HepG2 (cell line): ENCODE measurements around the gene WBP1. TPM values are rescaled to one million over a fixed set of nuclear protein-coding genes. Genes with fewer than 3 reads are reported as not detected.

Experiments
- CAMTA2 ChIP-seq: sonication (generic); formaldehyde crosslinking; IDR thresholded peaks from 2 replicates; pipeline ENCODE4 v1.4.0; 2020; ENCODE audit warnings: mild to moderate bottlenecking, missing genetic modification reagents, borderline replicate concordance
- CBFB ChIP-seq: sonication (generic); formaldehyde crosslinking; IDR thresholded peaks from 2 replicates; pipeline ENCODE4 v1.4.0; 2020; ENCODE audit warnings: missing genetic modification reagents
- CHD2 ChIP-seq: IDR thresholded peaks from 2 replicates; pipeline ENCODE4 v1.6.1; 2011; ENCODE audit warnings: low read depth, low read length, improper control_type of control experiment
- HNRNPLL ChIP-seq: fragments of 200-400 bp; formaldehyde crosslinking; IDR thresholded peaks from 2 replicates; pipeline ENCODE4 v1.6.1; 2017; ENCODE audit warnings: mild to moderate bottlenecking, low read depth, low read length; ENCODE audit not compliant: poor library complexity, severe bottlenecking
- HOXD1 ChIP-seq: sonication (generic); formaldehyde crosslinking; IDR thresholded peaks from 2 replicates; pipeline ENCODE4 v1.5.0; 2020; ENCODE audit warnings: missing genetic modification reagents
- ISX ChIP-seq: sonication (generic); formaldehyde crosslinking; conservative IDR thresholded peaks from 2 replicates; pipeline ENCODE4 v1.5.0; 2020; ENCODE audit warnings: missing genetic modification reagents
- KDM5A ChIP-seq: fragments of 200-600 bp; sonication (generic); IDR thresholded peaks from 2 replicates; pipeline ENCODE4 v1.7.0; 2018; ENCODE audit warnings: antibody characterized with exemption, mild to moderate bottlenecking, low read length, borderline replicate concordance
- MTA3 ChIP-seq: sonication (generic); formaldehyde crosslinking; IDR thresholded peaks from 2 replicates; pipeline ENCODE4 v1.4.0; 2020; ENCODE audit warnings: missing genetic modification reagents
- RFX1 ChIP-seq: fragments of 450-650 bp; IDR thresholded peaks from 2 replicates; pipeline ENCODE4 v1.6.1; 2017
- SRSF9 ChIP-seq: fragments of 200-400 bp; formaldehyde crosslinking; IDR thresholded peaks from 2 replicates; pipeline ENCODE4 v1.6.1; 2018; ENCODE audit warnings: borderline replicate concordance, mild to moderate bottlenecking, low read depth, low read length; ENCODE audit not compliant: insufficient read depth, poor library complexity, severe bottlenecking
- ZFP36L1 ChIP-seq: sonication (generic); formaldehyde crosslinking; IDR thresholded peaks from 2 replicates; pipeline ENCODE4 v1.8.0; 2022; ENCODE audit warnings: mild to moderate bottlenecking, missing genetic modification reagents, moderate library complexity
- ZNF225 ChIP-seq: sonication (generic); formaldehyde crosslinking; IDR thresholded peaks from 2 replicates; pipeline ENCODE4 v1.4.0; 2020; ENCODE audit warnings: mild to moderate bottlenecking, missing genetic modification reagents
- ZNF367 ChIP-seq: sonication (generic); formaldehyde crosslinking; IDR thresholded peaks from 2 replicates; pipeline ENCODE4 v1.4.0; 2020; ENCODE audit warnings: missing genetic modification reagents, borderline replicate concordance
- ZNF564 ChIP-seq: sonication (generic); formaldehyde crosslinking; IDR thresholded peaks from 2 replicates; pipeline ENCODE4 v1.8.1; 2023; ENCODE audit warnings: mild to moderate bottlenecking, missing genetic modification reagents
- polyA plus RNA-seq, 8 experiments: library from polyadenylated mRNA; depleted of rRNA in 3 of 8; stranded (reverse) in 7 of 8; unstranded in 1 of 8; fragments of >200 nt; fragmentation: Illumina TruSeq in 4 of 8; extraction: Trizol in 4 of 8; gene quantifications; 2 replicates each; pipeline versions ENCODE4 v1.2.1 to v1.2.3, GENCODE V29; 2011 to 2016; ENCODE audit warnings: low read depth in 4 of 8, missing spikeins in 1 of 8, mixed read lengths in 1 of 8; ENCODE audit not compliant: insufficient read depth in 1 of 8
- total RNA-seq, 5 experiments: library from RNA; depleted of rRNA; stranded (reverse); fragments of >200 nt; fragmentation: Illumina TruSeq; extraction: Trizol; gene quantifications; 2 replicates each; pipeline ENCODE4 v1.2.3, GENCODE V29; 2016; ENCODE audit warnings: low read depth in 1 of 5
- TF ChIP-seq, protein P1 (sequence below): sonication (generic); formaldehyde crosslinking; conservative IDR thresholded peaks from 2 replicates; pipeline ENCODE4 v1.4.0; 2020; ENCODE audit warnings: missing genetic modification reagents
- TF ChIP-seq, protein P2 (sequence below): IDR thresholded peaks from 2 replicates; pipeline ENCODE4 v1.6.1; 2016; ENCODE audit warnings: missing compliant biosample characterization, missing genetic modification reagents, borderline replicate concordance
- TF ChIP-seq, protein P3 (sequence below): sonication (generic); formaldehyde crosslinking; IDR thresholded peaks from 2 replicates; pipeline ENCODE4 v1.5.1; 2020; ENCODE audit warnings: missing genetic modification reagents, mild to moderate bottlenecking, borderline replicate concordance
- TF ChIP-seq, protein P4 (sequence below): sonication (generic); formaldehyde crosslinking; IDR thresholded peaks from 2 replicates; pipeline ENCODE4 v1.5.0; 2020; ENCODE audit warnings: mild to moderate bottlenecking, missing genetic modification reagents
- TF ChIP-seq, protein P5 (sequence below): sonication (generic); formaldehyde crosslinking; IDR thresholded peaks from 2 replicates; pipeline ENCODE4 v1.4.0; 2020; ENCODE audit warnings: missing genetic modification reagents

Gene WBP1
- total and polyA plus RNA-seq, 2 of the 13 experiments (the other 11 are each of a cell fraction or from before 2014, with no cell fraction given) = 38.8 to 85.7 TPM

DNA sequence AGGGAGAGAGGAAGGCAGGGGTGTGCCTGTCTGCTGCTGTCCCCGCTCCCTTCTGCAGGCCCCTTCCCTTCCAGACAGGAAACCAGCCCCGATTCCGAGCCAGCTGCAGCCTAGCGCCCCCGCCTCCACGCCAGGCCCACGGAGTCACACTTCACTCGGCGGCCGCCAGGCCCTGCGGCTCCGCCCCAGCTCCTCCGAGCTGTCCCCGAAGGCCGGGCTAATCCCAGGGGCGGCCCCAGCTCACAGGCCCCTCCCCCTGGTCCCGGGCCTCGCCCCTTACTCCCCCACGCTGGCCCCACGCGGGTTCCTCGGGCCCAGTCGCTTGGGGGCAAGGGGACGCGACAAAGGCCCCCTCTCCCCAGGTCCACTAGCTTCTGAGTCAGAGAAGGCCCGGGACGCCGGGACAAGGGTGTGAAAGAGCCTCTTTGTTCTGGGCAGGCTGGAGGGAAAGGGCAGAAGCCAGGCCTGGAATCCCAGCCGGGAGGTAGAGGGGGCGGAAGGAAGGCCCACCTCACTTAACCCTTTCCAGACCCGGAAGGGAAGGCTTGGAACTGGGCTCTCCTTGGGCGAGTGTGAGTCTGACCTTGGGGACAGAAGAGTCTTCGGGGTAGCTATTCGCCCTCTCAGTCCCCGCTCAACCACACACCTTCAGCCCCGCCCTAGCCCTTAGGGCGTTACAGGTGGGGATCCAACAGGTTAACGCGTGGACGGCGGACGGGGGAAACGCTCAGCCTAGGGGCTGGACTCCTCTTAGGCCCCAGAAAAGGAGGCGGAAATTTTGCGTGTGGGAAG is 17.7 kb upstream of the WBP1 start (continued):
- TF ChIP-seq, protein P1, sequence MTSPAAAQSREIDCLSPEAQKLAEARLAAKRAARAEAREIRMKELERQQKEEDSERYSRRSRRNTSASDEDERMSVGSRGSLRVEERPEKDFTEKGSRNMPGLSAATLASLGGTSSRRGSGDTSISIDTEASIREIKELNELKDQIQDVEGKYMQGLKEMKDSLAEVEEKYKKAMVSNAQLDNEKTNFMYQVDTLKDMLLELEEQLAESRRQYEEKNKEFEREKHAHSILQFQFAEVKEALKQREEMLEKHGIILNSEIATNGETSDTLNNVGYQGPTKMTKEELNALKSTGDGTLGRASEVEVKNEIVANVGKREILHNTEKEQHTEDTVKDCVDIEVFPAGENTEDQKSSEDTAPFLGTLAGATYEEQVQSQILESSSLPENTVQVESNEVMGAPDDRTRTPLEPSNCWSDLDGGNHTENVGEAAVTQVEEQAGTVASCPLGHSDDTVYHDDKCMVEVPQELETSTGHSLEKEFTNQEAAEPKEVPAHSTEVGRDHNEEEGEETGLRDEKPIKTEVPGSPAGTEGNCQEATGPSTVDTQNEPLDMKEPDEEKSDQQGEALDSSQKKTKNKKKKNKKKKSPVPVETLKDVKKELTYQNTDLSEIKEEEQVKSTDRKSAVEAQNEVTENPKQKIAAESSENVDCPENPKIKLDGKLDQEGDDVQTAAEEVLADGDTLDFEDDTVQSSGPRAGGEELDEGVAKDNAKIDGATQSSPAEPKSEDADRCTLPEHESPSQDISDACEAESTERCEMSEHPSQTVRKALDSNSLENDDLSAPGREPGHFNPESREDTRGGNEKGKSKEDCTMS (CRISPR knock-in tag) = no peak
- TF ChIP-seq ZNF225 (CRISPR knock-in tag) (peak; percentile 52; the same call in 1 of the 2 replicates), CAMTA2 (CRISPR knock-in tag) (peak; percentile 88; the same call in 1 of the 2 replicates), MTA3 (CRISPR knock-in tag) (no peak), CBFB (CRISPR knock-in tag) (no peak; the same call in none of the 2 replicates), RFX1 (no peak), KDM5A (peak; percentile 53; the same call in 1 of the 2 replicates), ZNF367 (no peak), ZNF564 (CRISPR knock-in tag) (peak; percentile 70; the same call in 1 of the 2 replicates), ZFP36L1 (CRISPR knock-in tag) (peak; percentile 97), ISX (CRISPR knock-in tag) (no peak; the same call in 1 of the 2 replicates), CHD2 (no peak), HNRNPLL (peak; percentile 74), SRSF9 (no peak), HOXD1 (CRISPR knock-in tag) (0 out of 2 replicates have a peak, but pooled peaks have one; percentile 28)
- TF ChIP-seq, protein P2, sequence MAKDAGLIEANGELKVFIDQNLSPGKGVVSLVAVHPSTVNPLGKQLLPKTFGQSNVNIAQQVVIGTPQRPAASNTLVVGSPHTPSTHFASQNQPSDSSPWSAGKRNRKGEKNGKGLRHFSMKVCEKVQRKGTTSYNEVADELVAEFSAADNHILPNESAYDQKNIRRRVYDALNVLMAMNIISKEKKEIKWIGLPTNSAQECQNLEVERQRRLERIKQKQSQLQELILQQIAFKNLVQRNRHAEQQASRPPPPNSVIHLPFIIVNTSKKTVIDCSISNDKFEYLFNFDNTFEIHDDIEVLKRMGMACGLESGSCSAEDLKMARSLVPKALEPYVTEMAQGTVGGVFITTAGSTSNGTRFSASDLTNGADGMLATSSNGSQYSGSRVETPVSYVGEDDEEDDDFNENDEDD (CRISPR knock-in tag) = peak; percentile 72
- TF ChIP-seq, protein P3, sequence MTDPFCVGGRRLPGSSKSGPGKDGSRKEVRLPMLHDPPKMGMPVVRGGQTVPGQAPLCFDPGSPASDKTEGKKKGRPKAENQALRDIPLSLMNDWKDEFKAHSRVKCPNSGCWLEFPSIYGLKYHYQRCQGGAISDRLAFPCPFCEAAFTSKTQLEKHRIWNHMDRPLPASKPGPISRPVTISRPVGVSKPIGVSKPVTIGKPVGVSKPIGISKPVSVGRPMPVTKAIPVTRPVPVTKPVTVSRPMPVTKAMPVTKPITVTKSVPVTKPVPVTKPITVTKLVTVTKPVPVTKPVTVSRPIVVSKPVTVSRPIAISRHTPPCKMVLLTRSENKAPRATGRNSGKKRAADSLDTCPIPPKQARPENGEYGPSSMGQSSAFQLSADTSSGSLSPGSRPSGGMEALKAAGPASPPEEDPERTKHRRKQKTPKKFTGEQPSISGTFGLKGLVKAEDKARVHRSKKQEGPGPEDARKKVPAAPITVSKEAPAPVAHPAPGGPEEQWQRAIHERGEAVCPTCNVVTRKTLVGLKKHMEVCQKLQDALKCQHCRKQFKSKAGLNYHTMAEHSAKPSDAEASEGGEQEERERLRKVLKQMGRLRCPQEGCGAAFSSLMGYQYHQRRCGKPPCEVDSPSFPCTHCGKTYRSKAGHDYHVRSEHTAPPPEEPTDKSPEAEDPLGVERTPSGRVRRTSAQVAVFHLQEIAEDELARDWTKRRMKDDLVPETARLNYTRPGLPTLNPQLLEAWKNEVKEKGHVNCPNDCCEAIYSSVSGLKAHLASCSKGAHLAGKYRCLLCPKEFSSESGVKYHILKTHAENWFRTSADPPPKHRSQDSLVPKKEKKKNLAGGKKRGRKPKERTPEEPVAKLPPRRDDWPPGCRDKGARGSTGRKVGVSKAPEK (CRISPR knock-in tag) = no peak; the same call in 1 of the 2 replicates
- TF ChIP-seq, protein P4, sequence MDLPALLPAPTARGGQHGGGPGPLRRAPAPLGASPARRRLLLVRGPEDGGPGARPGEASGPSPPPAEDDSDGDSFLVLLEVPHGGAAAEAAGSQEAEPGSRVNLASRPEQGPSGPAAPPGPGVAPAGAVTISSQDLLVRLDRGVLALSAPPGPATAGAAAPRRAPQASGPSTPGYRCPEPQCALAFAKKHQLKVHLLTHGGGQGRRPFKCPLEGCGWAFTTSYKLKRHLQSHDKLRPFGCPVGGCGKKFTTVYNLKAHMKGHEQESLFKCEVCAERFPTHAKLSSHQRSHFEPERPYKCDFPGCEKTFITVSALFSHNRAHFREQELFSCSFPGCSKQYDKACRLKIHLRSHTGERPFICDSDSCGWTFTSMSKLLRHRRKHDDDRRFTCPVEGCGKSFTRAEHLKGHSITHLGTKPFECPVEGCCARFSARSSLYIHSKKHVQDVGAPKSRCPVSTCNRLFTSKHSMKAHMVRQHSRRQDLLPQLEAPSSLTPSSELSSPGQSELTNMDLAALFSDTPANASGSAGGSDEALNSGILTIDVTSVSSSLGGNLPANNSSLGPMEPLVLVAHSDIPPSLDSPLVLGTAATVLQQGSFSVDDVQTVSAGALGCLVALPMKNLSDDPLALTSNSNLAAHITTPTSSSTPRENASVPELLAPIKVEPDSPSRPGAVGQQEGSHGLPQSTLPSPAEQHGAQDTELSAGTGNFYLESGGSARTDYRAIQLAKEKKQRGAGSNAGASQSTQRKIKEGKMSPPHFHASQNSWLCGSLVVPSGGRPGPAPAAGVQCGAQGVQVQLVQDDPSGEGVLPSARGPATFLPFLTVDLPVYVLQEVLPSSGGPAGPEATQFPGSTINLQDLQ (CRISPR knock-in tag) = 0 out of 2 replicates have a peak, but pooled peaks have one; percentile 18
- TF ChIP-seq, protein P5, sequence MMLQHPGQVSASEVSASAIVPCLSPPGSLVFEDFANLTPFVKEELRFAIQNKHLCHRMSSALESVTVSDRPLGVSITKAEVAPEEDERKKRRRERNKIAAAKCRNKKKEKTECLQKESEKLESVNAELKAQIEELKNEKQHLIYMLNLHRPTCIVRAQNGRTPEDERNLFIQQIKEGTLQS (CRISPR knock-in tag) = peak; percentile 77
